SJCRH30 (cell line): ENCODE results near the gene TOP3B. TPM values are rescaled to one million over a fixed set of nuclear protein-coding genes. Genes with fewer than 3 reads are reported as not detected.

Source experiments
- DNase-seq, 2 experiments: peaks; one replicate each; pipeline ENCODE4 v3.0.0-alpha.2; 2015 to 2020
- H3K27ac ChIP-seq: fragments of 250-450 bp; sonication (Bioruptor Pico); 2 replicates; pipeline ENCODE4 v1.5.1; 2020; ENCODE audit warnings: mild to moderate bottlenecking, moderate library complexity
- H3K27me3 ChIP-seq: fragments of 250-450 bp; sonication (Bioruptor Pico); 2 replicates; pipeline ENCODE4 v1.5.1; 2020; ENCODE audit warnings: mild to moderate bottlenecking, moderate library complexity
- H3K36me3 ChIP-seq: fragments of 250-450 bp; sonication (Bioruptor Pico); 2 replicates; pipeline ENCODE4 v1.5.1; 2020; ENCODE audit warnings: mild to moderate bottlenecking, moderate library complexity
- H3K4me1 ChIP-seq: fragments of 250-450 bp; sonication (Bioruptor Pico); 2 replicates; pipeline ENCODE4 v1.5.1; 2020; ENCODE audit warnings: mild to moderate bottlenecking, moderate library complexity
- H3K4me3 ChIP-seq: fragments of 250-450 bp; sonication (Bioruptor Pico); 2 replicates; pipeline ENCODE4 v1.5.1; 2020; ENCODE audit warnings: mild to moderate bottlenecking, moderate library complexity
- H3K9me3 ChIP-seq: fragments of 250-450 bp; sonication (Bioruptor Pico); replicated peaks from 2 replicates; pipeline ENCODE4 v1.5.1; 2020; ENCODE audit warnings: mild to moderate bottlenecking, moderate library complexity
- total RNA-seq: library from RNA; depleted of rRNA; stranded (reverse); fragments of >200 nt; shearing (Covaris generic); gene quantifications from 2 replicates; pipeline ENCODE4 v1.2.3, GENCODE V29; 2014; rRNA removed

TOP3B gene, protein sequence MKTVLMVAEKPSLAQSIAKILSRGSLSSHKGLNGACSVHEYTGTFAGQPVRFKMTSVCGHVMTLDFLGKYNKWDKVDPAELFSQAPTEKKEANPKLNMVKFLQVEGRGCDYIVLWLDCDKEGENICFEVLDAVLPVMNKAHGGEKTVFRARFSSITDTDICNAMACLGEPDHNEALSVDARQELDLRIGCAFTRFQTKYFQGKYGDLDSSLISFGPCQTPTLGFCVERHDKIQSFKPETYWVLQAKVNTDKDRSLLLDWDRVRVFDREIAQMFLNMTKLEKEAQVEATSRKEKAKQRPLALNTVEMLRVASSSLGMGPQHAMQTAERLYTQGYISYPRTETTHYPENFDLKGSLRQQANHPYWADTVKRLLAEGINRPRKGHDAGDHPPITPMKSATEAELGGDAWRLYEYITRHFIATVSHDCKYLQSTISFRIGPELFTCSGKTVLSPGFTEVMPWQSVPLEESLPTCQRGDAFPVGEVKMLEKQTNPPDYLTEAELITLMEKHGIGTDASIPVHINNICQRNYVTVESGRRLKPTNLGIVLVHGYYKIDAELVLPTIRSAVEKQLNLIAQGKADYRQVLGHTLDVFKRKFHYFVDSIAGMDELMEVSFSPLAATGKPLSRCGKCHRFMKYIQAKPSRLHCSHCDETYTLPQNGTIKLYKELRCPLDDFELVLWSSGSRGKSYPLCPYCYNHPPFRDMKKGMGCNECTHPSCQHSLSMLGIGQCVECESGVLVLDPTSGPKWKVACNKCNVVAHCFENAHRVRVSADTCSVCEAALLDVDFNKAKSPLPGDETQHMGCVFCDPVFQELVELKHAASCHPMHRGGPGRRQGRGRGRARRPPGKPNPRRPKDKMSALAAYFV
- 28.5 and 33.8 TPM in 2 replicates for total RNA-seq

DNA sequence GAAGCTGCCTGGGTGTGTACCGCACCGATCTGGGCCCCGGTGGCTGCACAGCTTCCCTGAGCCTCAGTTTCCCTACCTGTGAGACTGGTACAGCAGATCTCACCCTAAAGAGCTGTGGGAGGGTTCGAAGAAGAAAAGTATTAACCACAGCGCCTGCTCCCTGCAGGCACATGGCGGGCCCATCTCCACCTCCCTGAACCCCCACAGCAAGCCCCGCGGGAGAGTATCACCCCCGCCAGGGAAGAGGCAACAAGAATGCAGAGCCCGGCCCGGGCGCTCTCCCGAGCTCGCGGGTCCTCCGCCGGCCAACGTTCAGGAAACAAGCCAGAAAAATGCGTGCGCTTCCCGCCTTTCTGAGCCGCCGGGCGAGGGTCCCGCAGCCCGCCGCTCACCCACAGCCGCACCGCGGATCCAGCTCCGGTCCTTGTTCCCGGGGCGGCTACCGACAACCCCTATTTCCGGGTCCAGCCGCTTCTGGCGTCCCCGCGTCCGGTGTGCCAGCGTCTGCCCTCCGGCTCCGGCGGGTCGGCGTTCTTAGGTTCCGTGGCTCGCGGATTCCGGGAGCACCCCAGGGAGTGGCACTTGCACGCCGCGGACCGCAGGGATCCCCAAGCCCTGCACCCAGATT is at the start of gene TOP3B:
Gene TOP3B, minus strand, starts transcription at position 450 of the 628 bp plus-strand sequence. CDS start 7,078 bp downstream, outside the sequence.
- no peaks in the 10 kb centered on the region; the same call in 1 of the 2 replicates for H3K36me3 ChIP-seq
- H3K4me3 ChIP-seq: peak within 1 kb of the TSS; percentile 98
- H3K27ac ChIP-seq: peak within 1 kb of the TSS; percentile 63
- peak; percentile 82 to 85 for DNase-seq
- H3K27me3 ChIP-seq: no peaks in the 10 kb centered on the region
- no peaks in the 10 kb centered on the region for H3K4me1 ChIP-seq
- H3K9me3 ChIP-seq: no peaks in the 10 kb centered on the region

DNA sequence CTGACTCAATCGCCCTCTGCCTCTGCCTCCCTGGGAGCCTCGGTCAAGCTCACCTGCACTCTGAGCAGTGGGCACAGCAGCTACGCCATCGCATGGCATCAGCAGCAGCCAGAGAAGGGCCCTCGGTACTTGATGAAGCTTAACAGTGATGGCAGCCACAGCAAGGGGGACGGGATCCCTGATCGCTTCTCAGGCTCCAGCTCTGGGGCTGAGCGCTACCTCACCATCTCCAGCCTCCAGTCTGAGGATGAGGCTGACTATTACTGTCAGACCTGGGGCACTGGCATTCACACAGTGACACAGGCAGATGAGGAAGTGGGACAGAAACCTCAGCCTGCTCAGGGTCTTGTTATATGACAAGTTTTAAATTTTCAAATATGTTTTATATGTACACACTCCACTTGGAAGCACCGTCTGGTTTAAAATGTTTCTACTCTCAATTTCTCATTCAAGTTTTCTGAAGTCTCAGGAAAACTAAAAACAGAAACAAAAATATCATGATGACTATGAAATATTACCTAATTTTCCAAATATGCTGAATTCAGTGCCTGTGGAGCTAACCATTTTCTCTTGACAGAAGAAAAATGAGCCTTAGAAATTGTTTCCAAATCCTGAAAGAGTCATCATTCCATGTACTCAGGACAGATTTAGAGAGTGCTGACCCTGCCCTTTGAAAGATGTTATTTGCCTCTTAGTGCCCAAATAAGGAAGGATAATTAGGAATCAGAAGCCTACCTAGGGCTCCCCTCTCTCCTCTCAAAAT is 48.8 kb upstream of the TOP3B start:
- Histone ChIP-seq H3K27ac (no peak overlapping the region), H3K36me3 (no peaks in the 10 kb centered on the region), H3K4me1 (no peaks in the 10 kb centered on the region), H3K4me3 (no peak overlapping the region), H3K27me3 (0 out of 2 replicates have a peak, but pooled peaks cover 7% of the 10 kb centered on the region), H3K9me3 (no peaks in the 10 kb centered on the region)
- DNase-seq: no peak

DNA sequence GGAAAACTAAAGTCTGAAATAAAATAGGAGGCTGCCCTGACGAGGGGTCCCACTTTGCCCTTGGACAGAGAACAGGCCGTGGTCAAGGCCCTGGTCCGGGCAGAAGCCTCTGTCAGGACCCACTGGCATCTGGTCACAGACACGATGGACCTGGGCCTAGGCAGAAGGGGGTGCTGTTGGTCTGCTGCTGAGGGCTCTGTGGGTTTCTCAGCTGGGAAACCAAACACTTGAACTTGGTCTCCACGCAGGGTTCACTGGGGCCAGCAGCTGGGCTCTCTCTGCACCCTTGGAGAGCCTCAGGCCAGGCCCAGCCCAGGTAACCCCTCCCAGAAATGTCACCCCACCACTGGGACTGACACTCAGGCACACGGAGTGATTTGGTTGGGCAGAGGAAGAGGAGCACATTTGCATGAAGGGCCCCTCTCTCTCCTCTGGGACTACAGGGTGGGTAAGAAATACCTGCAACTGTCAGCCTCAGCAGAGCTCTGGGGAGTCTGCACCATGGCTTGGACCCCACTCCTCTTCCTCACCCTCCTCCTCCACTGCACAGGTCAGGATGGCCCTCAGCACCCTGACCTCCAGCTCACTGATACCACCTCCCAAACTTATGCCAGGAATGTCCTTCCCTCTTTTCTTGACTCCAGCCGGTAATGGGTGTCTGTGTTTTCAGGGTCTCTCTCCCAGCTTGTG is 48.1 kb upstream of the TOP3B start:
- no peak overlapping the region for H3K4me3 ChIP-seq
- 0 out of 2 replicates have a peak, but pooled peaks cover 7% of the 10 kb centered on the region for H3K27me3 ChIP-seq
- no peaks in the 10 kb centered on the region for H3K36me3 ChIP-seq
- peak; percentile 12 to 34 for DNase-seq
- no peaks in the 10 kb centered on the region for H3K9me3 ChIP-seq
- no peaks in the 10 kb centered on the region for H3K4me1 ChIP-seq
- no peak overlapping the region for H3K27ac ChIP-seq

DNA sequence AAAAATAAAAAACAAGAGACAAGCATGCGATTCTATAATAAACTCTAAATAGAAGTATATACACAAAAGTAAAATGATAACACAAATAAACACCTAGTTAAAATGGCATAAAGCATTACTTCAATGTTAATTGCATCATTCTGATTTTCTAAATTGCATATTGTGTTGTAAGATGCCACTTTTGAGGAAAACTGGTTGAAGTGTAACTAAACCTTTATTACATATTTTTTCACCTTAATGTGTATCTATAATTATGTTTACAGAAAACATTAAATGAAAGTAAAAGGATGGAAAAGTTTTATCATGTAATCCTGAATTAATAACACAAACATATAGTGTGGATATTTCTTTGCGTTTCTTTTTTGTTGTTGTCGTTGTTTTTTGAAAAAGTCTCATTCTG is 45.4 kb upstream of the TOP3B start:
- H3K9me3 ChIP-seq: no peaks in the 10 kb centered on the region
- no peak overlapping the region for H3K4me3 ChIP-seq
- H3K27me3 ChIP-seq: peaks cover 2% of the 10 kb centered on the region; the same call in 1 of the 2 replicates
- H3K27ac ChIP-seq: no peak overlapping the region
- no peak for DNase-seq
- H3K4me1 ChIP-seq: no peaks in the 10 kb centered on the region
- no peaks in the 10 kb centered on the region for H3K36me3 ChIP-seq

DNA sequence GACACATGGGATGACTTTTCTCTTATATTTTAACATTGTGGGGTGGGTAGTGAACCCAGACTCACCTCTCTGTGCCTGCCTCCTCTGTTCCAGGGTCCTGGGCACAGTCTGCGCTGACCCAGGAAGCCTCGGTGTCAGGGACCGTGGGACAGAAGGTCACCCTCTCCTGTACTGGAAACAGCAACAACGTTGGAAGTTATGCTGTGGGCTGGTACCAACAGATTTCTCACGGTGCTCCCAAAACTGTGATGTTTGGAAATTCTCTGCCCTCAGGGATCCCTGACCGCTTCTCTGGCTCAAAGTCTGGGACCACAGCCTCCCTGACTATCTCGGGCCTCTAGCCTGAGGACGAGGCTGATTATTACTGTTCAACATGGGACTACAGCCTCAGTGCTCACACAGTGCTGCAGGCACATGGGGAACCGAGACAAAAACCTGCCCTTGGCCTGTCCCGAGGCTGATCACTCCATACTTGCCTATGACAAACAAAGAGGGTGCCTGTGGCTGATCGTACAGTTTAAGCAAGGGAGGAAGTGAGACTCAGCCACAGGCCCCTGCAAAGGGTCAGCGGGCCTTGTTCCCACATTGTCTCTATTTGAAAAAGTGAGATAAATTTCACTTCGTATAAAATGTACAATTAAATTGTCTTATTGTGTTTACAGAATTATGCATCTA is 43.7 kb upstream of the TOP3B start:
- DNase-seq: no peak
- no peak overlapping the region for H3K4me3 ChIP-seq
- H3K27ac ChIP-seq: no peak overlapping the region
- no peaks in the 10 kb centered on the region for H3K9me3 ChIP-seq
- no peaks in the 10 kb centered on the region for H3K36me3 ChIP-seq
- no peaks in the 10 kb centered on the region for H3K4me1 ChIP-seq
- H3K27me3 ChIP-seq: peaks cover 2% of the 10 kb centered on the region; the same call in 1 of the 2 replicates

DNA sequence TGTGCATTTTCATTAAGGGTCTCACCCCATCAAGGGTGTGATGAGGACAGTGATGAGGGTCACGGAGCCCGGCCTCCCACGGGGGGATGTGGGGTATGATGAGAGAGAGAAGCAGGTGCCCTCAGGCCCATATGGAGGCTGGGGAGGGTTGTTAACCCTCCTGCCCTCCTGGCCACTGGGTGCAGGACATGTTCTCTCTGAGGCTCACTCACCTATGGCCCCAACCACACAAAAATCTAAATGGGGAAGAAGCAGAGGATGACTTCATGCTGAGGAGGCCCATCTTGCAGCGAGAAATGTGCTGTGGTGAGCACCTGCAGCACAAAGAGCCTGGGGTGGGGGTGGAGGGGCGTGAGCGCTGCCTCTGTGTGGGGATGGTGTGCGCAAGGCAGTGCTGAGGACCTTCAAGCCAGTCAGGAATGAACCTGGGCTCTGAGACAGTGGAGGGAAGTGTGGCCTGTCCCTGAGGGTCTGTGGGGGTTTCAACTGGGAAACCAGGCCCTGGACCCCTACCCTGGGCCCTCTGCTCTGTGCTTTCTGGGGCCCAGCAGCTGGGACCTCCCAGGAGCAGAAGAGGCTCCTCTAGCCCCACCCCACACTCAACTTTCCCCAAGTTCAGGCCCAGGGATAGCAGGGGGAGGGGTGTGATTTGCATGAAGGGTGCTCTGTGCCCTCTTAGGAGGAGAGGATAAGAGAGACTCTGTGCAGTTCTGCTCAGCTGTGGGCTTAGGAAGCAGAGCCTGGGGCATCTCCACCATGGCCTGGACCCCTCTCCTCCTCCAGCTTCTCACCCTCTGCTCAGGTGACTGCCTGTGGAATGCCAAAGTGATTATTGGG is 43.0 kb upstream of the TOP3B start:
- Histone ChIP-seq H3K4me3 (no peak overlapping the region), H3K27ac (no peak overlapping the region), H3K27me3 (peaks cover 2% of the 10 kb centered on the region; the same call in 1 of the 2 replicates), H3K36me3 (no peaks in the 10 kb centered on the region), H3K4me1 (no peaks in the 10 kb centered on the region), H3K9me3 (no peaks in the 10 kb centered on the region)
- DNase-seq: no peak

DNA sequence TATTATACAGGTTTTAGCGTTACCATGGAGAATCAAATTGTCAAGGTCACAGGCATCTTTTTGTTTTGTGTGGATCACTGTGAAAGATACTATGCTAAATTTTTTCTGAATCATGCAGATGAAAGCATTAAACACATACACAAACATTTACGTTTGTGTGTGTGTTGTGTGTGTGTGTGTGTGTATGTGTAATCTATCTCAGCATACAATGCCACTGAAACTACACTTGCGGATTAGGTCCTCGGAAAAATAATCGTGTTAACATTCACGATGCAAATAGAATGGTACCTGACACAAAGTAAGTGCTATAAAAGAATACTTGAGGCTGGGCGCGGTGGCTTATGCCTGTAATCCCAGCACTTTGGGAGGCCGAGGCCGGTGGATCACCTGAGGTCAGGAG is 41.9 kb upstream of the TOP3B start:
- DNase-seq: no peak
- Histone ChIP-seq H3K27me3 (peaks cover under 1% of the 10 kb centered on the region; the same call in 1 of the 2 replicates), H3K36me3 (no peaks in the 10 kb centered on the region), H3K4me3 (no peak overlapping the region), H3K4me1 (no peaks in the 10 kb centered on the region), H3K9me3 (no peaks in the 10 kb centered on the region), H3K27ac (no peak overlapping the region)

DNA sequence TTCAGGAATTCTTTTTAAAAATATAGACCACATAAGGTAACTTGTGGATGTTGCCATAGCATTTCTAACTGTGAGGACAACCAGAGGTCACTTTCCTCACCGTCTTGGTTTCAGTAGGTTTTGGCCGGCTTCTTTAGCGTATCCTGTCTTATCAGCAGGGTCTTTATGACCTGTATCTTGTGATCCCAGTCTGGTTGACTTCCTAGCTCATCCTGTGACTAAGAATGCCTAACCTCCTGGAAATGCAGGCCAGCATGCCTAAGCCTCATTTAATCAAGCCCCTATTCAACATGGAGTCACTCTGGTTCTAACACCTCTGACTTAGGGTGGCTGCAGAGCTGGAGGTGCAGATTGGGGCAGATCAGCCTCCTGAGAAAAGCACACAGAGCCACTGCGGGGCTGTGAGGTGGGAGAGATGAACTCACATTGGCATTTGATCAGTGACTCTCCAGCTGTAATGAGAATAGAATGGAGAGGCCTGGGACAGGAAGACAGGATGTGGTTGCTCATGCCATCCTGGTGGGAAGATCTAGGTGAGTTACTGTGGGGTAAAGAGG is 41.1 kb upstream of the TOP3B start:
- Histone ChIP-seq H3K36me3 (no peaks in the 10 kb centered on the region), H3K4me3 (no peak overlapping the region), H3K27me3 (no peaks in the 10 kb centered on the region; the same call in 1 of the 2 replicates), H3K4me1 (no peaks in the 10 kb centered on the region), H3K9me3 (no peaks in the 10 kb centered on the region), H3K27ac (no peak overlapping the region)
- DNase-seq: no peak

DNA sequence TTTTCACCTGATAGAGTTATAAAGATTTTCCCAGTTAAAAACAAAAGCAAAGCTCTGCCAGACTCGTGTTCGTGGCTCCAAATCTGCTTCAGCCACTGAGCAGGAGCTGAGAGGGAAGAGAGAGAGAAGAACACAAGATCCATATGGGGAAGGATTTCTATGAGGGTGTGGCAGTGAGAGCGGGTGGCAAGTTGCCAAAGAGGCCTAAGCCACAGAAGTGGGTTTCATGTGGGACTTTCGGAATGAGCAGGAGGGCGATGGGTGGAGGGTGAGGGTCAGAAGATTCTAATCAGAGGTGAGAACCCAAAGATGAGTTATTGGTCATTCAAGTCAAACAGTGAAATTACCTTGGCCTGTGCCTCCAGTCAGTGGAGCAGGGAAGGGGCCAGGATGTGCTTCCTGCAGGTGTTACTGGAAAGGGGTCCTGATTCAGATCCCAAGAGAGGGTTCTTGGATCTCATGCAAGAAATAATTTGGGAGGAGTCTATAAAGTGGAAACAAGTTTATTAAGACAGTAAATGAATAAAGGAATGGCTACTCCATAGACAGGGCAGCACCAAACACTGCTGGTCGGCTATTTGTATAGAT is 40.5 kb upstream of the TOP3B start:
- Histone ChIP-seq H3K27me3 (no peaks in the 10 kb centered on the region; the same call in 1 of the 2 replicates), H3K9me3 (no peaks in the 10 kb centered on the region), H3K4me1 (no peaks in the 10 kb centered on the region), H3K36me3 (no peaks in the 10 kb centered on the region), H3K27ac (no peak overlapping the region), H3K4me3 (no peak overlapping the region)
- DNase-seq: no peak

DNA sequence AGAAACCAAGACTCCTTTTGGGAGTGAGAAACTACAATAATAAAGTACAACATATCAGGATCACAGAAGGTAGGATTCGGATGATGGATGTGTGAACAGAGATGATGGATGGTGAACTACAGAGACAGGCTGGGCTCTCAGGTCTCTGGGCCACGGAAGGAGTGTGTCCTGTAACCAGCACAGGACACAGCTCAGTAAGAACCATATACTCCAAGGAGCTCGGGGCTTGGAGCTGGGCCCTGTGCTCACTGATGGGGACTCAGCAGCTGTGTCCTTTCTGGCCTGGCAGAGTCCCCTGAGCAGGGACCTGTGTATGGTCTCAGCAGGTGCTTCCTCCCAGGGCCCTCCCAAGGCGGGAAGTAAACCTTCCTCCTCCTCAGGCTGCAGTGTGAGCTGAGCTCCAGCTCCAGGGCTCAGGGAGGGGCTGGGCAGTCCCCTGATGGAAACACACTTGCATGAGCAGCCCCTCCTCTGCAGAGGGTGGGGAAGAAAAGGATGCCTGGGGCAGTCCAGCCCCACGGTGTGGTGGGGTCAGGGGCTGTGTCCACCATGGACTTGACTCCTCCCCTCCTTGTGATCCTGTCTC is 39.8 kb upstream of the TOP3B start:
- Histone ChIP-seq H3K4me1 (no peaks in the 10 kb centered on the region), H3K27ac (no peak overlapping the region), H3K27me3 (no peaks in the 10 kb centered on the region; the same call in 1 of the 2 replicates), H3K36me3 (no peaks in the 10 kb centered on the region), H3K4me3 (no peak overlapping the region), H3K9me3 (no peaks in the 10 kb centered on the region)
- no peak for DNase-seq

DNA sequence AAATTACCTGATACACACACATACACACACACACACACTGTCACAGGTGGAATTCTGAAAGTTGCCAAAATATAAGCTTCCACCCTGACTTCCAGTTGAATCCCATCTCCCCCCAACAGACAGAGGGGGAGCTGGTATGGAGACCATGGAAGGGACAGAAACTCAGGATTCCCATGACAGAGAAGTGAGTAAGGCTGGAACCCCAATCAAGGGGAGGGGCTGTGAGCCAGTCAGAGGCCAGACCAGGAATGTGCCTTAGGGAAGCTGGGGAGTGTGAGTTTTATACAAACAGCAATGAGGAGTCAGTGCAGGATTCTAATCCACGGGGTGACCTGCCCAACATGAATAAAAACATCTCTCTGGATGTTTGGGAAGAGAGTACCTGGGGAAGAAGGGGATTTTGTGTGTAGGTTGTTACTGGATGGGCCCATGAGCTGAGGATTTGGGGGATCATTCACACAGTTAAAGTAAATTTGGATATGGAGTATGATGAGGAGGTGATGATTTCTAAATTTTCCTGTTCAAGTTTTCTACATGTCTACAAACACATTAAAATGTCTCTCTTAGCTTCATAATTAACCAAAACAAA is 38.7 kb upstream of the TOP3B start:
- Histone ChIP-seq H3K27ac (no peak overlapping the region), H3K36me3 (no peaks in the 10 kb centered on the region), H3K4me3 (no peak overlapping the region), H3K9me3 (no peaks in the 10 kb centered on the region), H3K4me1 (no peaks in the 10 kb centered on the region), H3K27me3 (no peaks in the 10 kb centered on the region; the same call in 1 of the 2 replicates)
- DNase-seq: no peak
